DND-41 (cell line): ENCODE data around the gene PARM1.

Experiments
- CTCF ChIP-seq: IDR thresholded peaks from 2 replicates; pipeline ENCODE4 v1.5.1; 2012; ENCODE audit warnings: borderline replicate concordance, low read length, moderate library complexity, mild to moderate bottlenecking; ENCODE audit not compliant: poor library complexity, severe bottlenecking; ENCODE audit errors: extremely low read depth
- EZH2 ChIP-seq: IDR thresholded peaks from 3 replicates; pipeline ENCODE4 v1.6.1; 2012; ENCODE audit warnings: borderline replicate concordance, low read depth, mild to moderate bottlenecking, moderate library complexity, low read length, inconsistent platforms; ENCODE audit not compliant: severe bottlenecking

- no peak for TF ChIP-seq CTCF
- TF ChIP-seq EZH2 = no peak
Observed at GRCh38 chr4:75003979-75004378, 71.1 kb downstream of the PARM1 start.
